Spleen (tissue), 7 donors: ENCODE data around the gene MYO3B.

Source experiments
- POLR2A ChIP-seq, 3 donors: fragments of 450-650 bp; IDR thresholded peaks; one replicate each; pipeline ENCODE4 v1.5.1; 2017; ENCODE audit warnings: antibody characterized with exemption in 3 of 3, mild to moderate bottlenecking in 1 of 3
- TF ChIP-seq, protein P1 (sequence below), 11 experiments: fragments of 200-600 bp in 7 of 11; fragments of 450-650 bp in 4 of 11; sonication (generic) in 4 of 11; IDR thresholded peaks in 8 of 11; conservative IDR thresholded peaks in 3 of 11; 1 replicate in 7 of 11; 2 replicates in 4 of 11; pipeline versions ENCODE4 v1.4.0 to v1.8.0; 2016 to 2021; ENCODE audit warnings: antibody characterized with exemption in 11 of 11, inconsistent platforms in 4 of 11, mild to moderate bottlenecking in 1 of 11
- donor health status: DM: no; HTN: no; CAD: no; lungs with moderate emphysema.
- donor health status: DM: no; HTN: no; CAD: no.
- donor health status: DM: no; HTN: no; CAD: no.

DNA sequence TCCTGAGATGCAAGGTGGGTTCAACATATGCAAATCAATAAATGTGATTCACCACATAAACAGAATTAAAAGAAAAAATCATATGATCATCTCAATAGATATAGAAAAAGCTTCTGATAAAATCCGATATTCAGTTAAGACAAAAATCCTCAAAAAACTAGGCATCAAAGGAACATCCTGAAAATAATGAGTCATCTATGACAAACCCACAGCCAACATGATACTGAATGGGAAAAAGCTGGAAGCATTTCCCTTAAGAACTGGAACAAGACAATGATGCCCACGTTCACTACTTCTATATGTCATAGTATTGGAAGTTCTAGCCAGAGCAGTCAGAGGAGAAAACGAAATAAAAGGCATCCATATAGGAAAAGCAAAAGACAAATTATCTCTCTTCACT, 80.4 kb downstream of the MYO3B start:
- no peak for TF ChIP-seq POLR2A (IDR thresholded peaks at IDR 0.05)
- TF ChIP-seq, protein P1, sequence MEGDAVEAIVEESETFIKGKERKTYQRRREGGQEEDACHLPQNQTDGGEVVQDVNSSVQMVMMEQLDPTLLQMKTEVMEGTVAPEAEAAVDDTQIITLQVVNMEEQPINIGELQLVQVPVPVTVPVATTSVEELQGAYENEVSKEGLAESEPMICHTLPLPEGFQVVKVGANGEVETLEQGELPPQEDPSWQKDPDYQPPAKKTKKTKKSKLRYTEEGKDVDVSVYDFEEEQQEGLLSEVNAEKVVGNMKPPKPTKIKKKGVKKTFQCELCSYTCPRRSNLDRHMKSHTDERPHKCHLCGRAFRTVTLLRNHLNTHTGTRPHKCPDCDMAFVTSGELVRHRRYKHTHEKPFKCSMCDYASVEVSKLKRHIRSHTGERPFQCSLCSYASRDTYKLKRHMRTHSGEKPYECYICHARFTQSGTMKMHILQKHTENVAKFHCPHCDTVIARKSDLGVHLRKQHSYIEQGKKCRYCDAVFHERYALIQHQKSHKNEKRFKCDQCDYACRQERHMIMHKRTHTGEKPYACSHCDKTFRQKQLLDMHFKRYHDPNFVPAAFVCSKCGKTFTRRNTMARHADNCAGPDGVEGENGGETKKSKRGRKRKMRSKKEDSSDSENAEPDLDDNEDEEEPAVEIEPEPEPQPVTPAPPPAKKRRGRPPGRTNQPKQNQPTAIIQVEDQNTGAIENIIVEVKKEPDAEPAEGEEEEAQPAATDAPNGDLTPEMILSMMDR (IDR thresholded peaks at IDR 0.05 in 8 of 11, conservative IDR thresholded peaks at IDR 0.05 in 3 of 11) = no peak
